Adrenal gland (tissue), 12 donors: ENCODE data around the gene PITPNM2. TPM values are rescaled to one million over a fixed set of nuclear protein-coding genes. Genes with fewer than 3 reads are reported as not detected.

ENCODE experiments used
- DNase-seq, 7 donors: peaks; one replicate each; pipeline ENCODE4 v3.0.0-alpha.2; 2019 to 2020
- H3K27ac ChIP-seq, 5 donors: fragments of 200-600 bp; sonication (generic) in 4 of 5; 1 replicate in 3 of 5; 2 replicates in 2 of 5; pipeline versions ENCODE4 v1.5.1 to v1.8.0; 2016 to 2020; ENCODE audit warnings: mild to moderate bottlenecking in 1 of 5
- H3K27me3 ChIP-seq: fragments of 200-600 bp; 2 replicates; pipeline ENCODE4 v1.8.0; 2021
- H3K36me3 ChIP-seq, 2 donors: fragments of 200-600 bp; replicated peaks in 1 of 2; 1 replicate in 1 of 2; 2 replicates in 1 of 2; pipeline versions ENCODE4 v1.5.1 to v1.8.0; 2018 to 2022
- H3K4me1 ChIP-seq, 2 donors: fragments of 200-600 bp; replicated peaks in 1 of 2; 1 replicate in 1 of 2; 2 replicates in 1 of 2; pipeline versions ENCODE4 v1.5.1 to v1.8.0; 2018 to 2021
- H3K4me3 ChIP-seq, 4 donors: fragments of 200-600 bp; sonication (generic) in 3 of 4; one replicate each; pipeline ENCODE4 v1.5.1; 2016 to 2018
- H3K9me3 ChIP-seq, 3 donors: fragments of 200-600 bp; sonication (generic) in 1 of 3; replicated peaks in 1 of 3; 1 replicate in 2 of 3; 2 replicates in 1 of 3; pipeline versions ENCODE4 v1.5.1 to v1.8.0; 2016 to 2021
- POLR2A ChIP-seq, 2 donors: fragments of 450-650 bp; IDR thresholded peaks; one replicate each; pipeline ENCODE4 v1.6.1; 2017; ENCODE audit warnings: antibody characterized with exemption in 2 of 2, mild to moderate bottlenecking in 2 of 2, moderate library complexity in 1 of 2
- whole genome bisulfite sequencing, 4 donors: extraction: QIAGEN DNeasy Blood & Tissue Kit in 2 of 4; methylation state at CpG; one replicate each; pipeline versions ENCODE4 v1.1.5 to v1.1.7; 2013 to 2017; 5-methylcytosine and 5-hydroxymethylcytosine counted together
- intact Hi-C, 2 donors: fragments of 100-400 bp; cut with DNase I; formaldehyde crosslinking; loops; one replicate each; pipeline versions ENCODE4 v1.14.1 to v1.15.0; 2022 to 2023
- polyA plus RNA-seq, 3 donors: library from polyadenylated mRNA; stranded (reverse); fragments of 200-250 nt in 2 of 3; fragments of 350-450 nt in 1 of 3; fragmentation: Illumina TruSeq in 1 of 3; extraction: RNeasy Lipid Tissue Mini Kit (QIAGEN cat#74804) in 1 of 3; gene quantifications; one replicate each; pipeline ENCODE4 v1.2.3, GENCODE V29; 2013 to 2014
- total RNA-seq, 9 donors: library from RNA; depleted of rRNA in 4 of 9; stranded (reverse); fragments of >200 nt in 4 of 9; fragments of 120-200 nt in 1 of 9; fragmentation: NEBNext Ultra II Directional in 1 of 9; extraction: Animal tissue kit (Norgen Biotek cat#: 25700) in 1 of 9; gene quantifications; one replicate each; pipeline versions ENCODE4 v1.1.0 to v1.2.4, GENCODE V29; 2013 to 2023
- TF ChIP-seq, protein P1 (sequence below), 6 experiments: fragments of 450-650 bp in 4 of 6; fragments of 200-600 bp in 2 of 6; sonication (generic) in 1 of 6; IDR thresholded peaks; 1 replicate in 5 of 6; 2 replicates in 1 of 6; pipeline versions ENCODE4 v1.5.1 to v1.8.0; 2016 to 2021; ENCODE audit warnings: antibody characterized with exemption in 6 of 6, mild to moderate bottlenecking in 2 of 6, moderate library complexity in 1 of 6
- donor health status: healthy with polysubstance abuse.
- donor health status: Bipolar disorder and iron deficiency.
- donor health status: DM: yes; HTN: yes; CAD: no.
- donor health status: DM: no; HTN: no; CAD: no.
- donor health status: DM: no; HTN: no; CAD: no.
- donor health status: DM: yes; HTN: yes; CAD: no.

Gene PITPNM2
- total and polyA plus RNA-seq, 12 donors = 3.7 to 57.4 (median 24.1) TPM

DNA sequence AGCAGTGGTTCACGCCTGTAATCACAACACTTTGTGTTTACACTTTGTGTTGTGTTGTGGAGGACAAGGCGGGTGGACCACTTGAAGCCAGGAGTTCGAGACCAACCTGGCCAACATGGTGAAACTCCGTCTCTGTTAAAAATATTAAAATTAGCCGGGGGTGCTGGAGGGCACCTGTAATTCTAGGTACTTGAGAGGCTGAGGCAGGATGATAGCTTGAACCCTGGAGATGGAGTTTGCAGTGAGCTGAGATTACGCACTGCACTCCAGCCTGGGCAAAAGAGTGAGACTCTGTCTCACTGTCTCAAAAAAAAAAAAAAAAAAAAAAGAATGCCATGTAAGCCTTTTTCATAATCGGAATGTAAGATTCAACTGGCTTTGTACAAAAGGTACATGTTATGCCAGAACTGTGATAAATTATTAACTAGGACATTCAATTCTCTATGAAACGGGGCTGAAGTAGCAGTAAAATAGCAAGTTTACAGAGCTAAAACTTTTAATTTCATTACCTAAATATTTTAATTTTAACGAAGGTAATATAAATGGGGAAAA, 13.9 kb upstream of the PITPNM2 start:
- peak in 1 of 7 donors; percentile 25 for DNase-seq
- WGBS, 4 donors = 94 to 96% (median 95%) methylated on average over 9 of the region's 9 CpGs

DNA sequence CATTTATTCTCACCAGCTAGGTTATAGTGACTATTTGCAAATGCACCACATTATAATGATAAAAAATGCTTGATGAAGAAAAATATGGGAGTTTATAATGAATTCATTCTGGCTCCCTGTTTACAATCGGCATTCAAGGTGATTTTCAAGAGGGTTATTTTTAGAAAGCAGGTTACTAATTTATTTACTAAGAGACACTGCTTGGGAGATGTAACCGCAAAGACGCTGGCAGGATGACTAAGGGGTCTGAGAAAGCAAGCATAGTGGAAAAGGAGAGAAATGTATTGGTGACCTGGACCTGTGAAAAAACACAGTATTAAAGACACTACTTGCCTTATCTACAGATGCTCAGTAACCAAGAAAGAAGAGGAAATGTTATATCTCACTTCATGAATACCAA, 13.3 kb upstream of the PITPNM2 start:
- H3K27me3 ChIP-seq = no peaks in the 10 kb centered on the region
- TF ChIP-seq, protein P1, sequence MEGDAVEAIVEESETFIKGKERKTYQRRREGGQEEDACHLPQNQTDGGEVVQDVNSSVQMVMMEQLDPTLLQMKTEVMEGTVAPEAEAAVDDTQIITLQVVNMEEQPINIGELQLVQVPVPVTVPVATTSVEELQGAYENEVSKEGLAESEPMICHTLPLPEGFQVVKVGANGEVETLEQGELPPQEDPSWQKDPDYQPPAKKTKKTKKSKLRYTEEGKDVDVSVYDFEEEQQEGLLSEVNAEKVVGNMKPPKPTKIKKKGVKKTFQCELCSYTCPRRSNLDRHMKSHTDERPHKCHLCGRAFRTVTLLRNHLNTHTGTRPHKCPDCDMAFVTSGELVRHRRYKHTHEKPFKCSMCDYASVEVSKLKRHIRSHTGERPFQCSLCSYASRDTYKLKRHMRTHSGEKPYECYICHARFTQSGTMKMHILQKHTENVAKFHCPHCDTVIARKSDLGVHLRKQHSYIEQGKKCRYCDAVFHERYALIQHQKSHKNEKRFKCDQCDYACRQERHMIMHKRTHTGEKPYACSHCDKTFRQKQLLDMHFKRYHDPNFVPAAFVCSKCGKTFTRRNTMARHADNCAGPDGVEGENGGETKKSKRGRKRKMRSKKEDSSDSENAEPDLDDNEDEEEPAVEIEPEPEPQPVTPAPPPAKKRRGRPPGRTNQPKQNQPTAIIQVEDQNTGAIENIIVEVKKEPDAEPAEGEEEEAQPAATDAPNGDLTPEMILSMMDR (IDR thresholded peaks at IDR 0.05) = no peak
- no peak for TF ChIP-seq POLR2A (IDR thresholded peaks at IDR 0.05)
- no peak overlapping the region for H3K27ac ChIP-seq
- intact Hi-C loops = loop anchor here in 1 of 2 donors (5.0 kb wide), 1 partner anchor 177 kb away; no protein-coding TSS in a partner anchor
- H3K4me3 ChIP-seq = no peak overlapping the region
- no peaks in the 10 kb centered on the region for H3K9me3 ChIP-seq
- H3K36me3 ChIP-seq = peaks cover 0 to 27% of the 10 kb centered on the region in 2 donors
- DNase-seq = no peak
- WGBS, 4 donors = 86 to 90% (median 87%) methylated on average over 3 of the region's 3 CpGs
- no peaks in the 10 kb centered on the region for H3K4me1 ChIP-seq

More for the DNA sequence above, 13.9 kb upstream of the PITPNM2 start:
- Histone ChIP-seq H3K36me3 (peaks cover 0 to 27% of the 10 kb centered on the region in 2 donors), H3K27me3 (no peaks in the 10 kb centered on the region), H3K27ac (no peak overlapping the region), H3K4me3 (no peak overlapping the region), H3K9me3 (no peaks in the 10 kb centered on the region), H3K4me1 (no peaks in the 10 kb centered on the region)
- intact Hi-C loops = loop anchor here in 1 of 2 donors (5.0 kb wide), 1 partner anchor 177 kb away; no protein-coding TSS in a partner anchor
- TF ChIP-seq, protein P1 (IDR thresholded peaks at IDR 0.05) = no peak
- TF ChIP-seq POLR2A (IDR thresholded peaks at IDR 0.05) = no peak

DNA sequence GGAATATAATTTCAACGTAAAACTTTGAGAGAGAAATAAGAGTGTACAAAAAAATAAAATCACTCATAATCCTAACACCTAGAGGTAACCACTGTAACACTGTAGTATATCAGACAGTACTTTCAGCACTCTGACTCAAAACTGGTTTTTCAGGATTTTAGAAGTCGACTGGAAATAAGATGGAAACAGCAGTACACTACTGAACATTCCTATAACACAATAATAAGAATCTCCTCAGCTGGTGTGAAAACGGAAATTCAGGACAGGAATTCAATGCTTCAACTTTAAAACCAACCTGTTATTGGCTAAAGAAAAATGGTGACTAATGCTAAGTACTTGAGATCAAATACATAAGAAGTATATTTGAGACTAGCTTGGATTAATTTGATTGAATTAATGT, 12.3 kb upstream of the PITPNM2 start:
- no peak for TF ChIP-seq POLR2A (IDR thresholded peaks at IDR 0.05)
- TF ChIP-seq, protein P1 (IDR thresholded peaks at IDR 0.05) = no peak

DNA sequence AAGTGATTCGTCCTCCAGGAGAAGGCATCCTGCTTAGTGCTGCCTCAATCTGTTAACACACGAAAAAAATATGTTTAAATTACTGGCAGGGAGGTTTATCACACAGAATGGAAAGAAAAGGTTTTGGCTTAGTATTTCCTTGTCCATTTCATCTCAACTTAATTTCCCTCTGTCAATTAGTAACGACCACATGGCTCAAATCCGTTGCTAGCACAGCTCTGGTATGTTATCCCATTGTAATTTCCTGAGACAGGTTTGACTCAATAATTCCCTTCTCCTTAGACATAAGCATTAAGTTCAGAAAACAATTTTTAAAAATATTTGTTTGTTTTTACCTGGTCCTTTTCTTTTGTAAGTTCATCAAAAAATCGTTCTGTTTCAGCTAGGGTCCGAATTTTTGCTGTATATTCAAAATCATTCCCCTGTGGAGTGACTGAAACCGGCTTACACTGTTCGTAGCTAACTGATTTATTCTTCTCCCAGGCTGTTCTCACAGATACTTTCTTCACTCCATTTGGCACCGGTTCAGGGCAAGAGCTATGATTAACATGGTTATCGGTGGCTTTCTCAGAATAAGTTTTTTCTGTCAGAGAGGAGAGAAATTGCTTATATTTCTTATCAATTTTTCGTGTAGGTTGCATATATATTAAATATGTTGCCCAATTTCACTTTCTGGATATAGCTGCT, 10.1 kb upstream of the PITPNM2 start:
- H3K27ac ChIP-seq = no peak overlapping the region
- H3K9me3 ChIP-seq = no peaks in the 10 kb centered on the region
- peak; percentile 55 to 83 (median 70) for DNase-seq
- TF ChIP-seq, protein P1 (IDR thresholded peaks at IDR 0.05) = no peak
- no peak for TF ChIP-seq POLR2A (IDR thresholded peaks at IDR 0.05)
- H3K36me3 ChIP-seq = peaks cover 0 to 28% of the 10 kb centered on the region in 2 donors
- 54 to 61% (median 57%) methylated on average over 11 of the region's 11 CpGs for WGBS, 4 donors
- H3K4me3 ChIP-seq = no peak overlapping the region
- H3K27me3 ChIP-seq = no peaks in the 10 kb centered on the region
- no peaks in the 10 kb centered on the region for H3K4me1 ChIP-seq
- intact Hi-C loops = loop anchor here in 1 of 2 donors (5.0 kb wide), 1 partner anchor 174 kb away; no protein-coding TSS in a partner anchor

More for the DNA sequence above, 12.3 kb upstream of the PITPNM2 start:
- Histone ChIP-seq H3K36me3 (peaks cover 0 to 27% of the 10 kb centered on the region in 2 donors), H3K27ac (no peak overlapping the region), H3K9me3 (no peaks in the 10 kb centered on the region), H3K4me1 (no peaks in the 10 kb centered on the region), H3K27me3 (no peaks in the 10 kb centered on the region), H3K4me3 (no peak overlapping the region)
- intact Hi-C loops = loop anchor here in 1 of 2 donors (5.0 kb wide), 1 partner anchor 176 kb away; no protein-coding TSS in a partner anchor
- DNase-seq = no peak
- 87 to 89% (median 89%) methylated on average over 3 of the region's 3 CpGs for WGBS, 4 donors
